Lung microvascular endothelial cell (primary cell): ENCODE measurements around the gene IRX1. TPM values are rescaled to one million over a fixed set of nuclear protein-coding genes. Genes with fewer than 3 reads are reported as not detected.

Source experiments
- DNase-seq, 2 donors: peaks; one replicate each; pipeline versions ENCODE4 v3.0.0 to v3.0.0-alpha.2; 2010; ENCODE audit warnings: low read depth in 2 of 2
- total RNA-seq: library from RNA; depleted of rRNA; stranded (reverse); fragments of >200 nt; gene quantifications from 2 replicates; pipeline ENCODE4 v1.2.1, GENCODE V29; 2014

IRX1 gene
- under 0.01 TPM in 1 of 2 replicates, not detected in the other for total RNA-seq

DNA sequence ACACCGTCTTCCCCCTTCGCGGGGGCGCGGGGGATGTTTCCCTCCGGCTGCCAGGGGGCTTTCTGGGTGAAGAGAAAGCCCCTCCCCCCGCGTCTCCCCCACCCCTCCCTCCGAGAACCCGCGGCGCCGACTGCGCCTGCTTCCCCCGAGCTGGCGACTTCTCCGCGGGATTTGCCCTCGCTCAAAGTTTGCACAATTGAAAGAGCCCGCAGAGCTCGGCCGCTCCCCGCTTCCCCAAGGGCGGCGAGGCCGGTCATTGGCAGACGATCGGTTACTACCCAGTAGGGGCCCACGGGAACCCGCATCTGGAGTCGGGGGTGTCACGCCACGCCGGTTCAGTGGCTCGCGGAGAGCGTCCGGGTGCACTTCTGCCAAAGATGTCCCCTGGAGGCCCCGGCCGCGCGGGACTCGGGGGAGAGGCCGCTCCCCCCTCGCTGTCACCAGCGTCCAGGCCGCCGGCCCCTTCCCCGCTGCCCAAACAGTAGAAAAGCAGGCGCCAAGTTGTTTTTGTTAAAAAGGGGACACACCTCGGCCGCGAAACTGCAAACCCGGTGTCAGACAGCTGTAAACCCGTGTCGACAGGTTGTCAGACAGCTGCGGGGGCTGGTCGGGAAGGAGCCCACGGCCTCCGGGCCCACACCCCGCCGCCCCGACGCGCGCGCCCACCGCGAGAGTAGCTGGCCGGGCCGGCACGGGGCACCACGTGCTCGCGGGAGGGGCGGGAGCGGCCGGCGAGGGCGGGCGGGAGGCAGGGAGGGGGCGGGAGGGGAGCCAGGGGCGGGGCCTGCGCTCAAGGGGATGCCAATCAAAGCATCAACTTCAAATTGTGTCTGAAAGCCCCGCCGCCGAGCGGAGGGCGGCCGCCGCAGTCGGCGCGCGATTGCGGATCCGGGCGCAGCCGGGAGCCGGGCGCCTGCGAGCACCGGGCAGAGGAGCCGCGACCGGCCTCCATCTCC is at the start of gene IRX1:
TSS of gene IRX1 (plus strand) at position 827 of the 956 bp plus-strand sequence. CDS start 274 bp downstream, outside the sequence.
- DNase-seq = no peak

- DNase-seq = no peak
These were observed 49.6 kb upstream of the IRX1 start for GRCh38 chr5:3546028-3546427.

GRCh38 chr5:3564116-3564515 is 31.5 kb upstream of the IRX1 start:
- no peak for DNase-seq

DNA sequence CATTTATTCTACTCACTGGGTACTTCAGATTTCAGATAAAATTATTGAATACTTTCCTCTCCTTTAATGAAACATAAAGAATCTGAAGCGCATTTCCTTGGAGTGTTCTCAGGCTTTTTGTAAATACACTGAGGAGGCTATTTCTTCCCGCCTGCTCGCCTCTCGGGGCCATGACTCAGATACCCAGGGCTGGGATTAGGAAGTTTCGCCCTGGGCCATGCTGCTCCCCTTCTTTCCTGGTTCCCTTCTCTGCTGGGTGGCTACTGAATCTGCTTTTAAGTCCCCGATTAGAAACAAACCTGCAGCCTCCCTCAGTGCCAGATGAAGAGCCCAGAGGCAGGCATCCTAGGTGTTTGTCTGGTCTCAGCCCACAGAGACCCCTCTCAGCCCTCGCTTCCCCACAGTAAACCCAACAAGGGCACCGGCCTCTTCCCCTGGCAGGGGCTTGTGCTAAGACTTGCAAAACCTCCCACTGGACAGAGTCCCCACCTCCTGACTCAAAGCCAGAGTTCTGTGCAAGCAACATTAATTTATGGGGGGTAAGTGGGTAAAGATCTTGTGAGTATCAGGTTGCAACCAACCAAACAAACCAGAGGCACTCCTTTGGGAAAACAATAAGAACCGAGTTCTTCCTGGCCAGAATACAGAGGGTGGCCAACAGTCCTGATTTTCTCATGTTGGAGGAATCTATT is 30.7 kb upstream of the IRX1 start:
- DNase-seq = no peak

- no peak for DNase-seq
These were observed 10.7 kb upstream of the IRX1 start for GRCh38 chr5:3584724-3585531.

DNA sequence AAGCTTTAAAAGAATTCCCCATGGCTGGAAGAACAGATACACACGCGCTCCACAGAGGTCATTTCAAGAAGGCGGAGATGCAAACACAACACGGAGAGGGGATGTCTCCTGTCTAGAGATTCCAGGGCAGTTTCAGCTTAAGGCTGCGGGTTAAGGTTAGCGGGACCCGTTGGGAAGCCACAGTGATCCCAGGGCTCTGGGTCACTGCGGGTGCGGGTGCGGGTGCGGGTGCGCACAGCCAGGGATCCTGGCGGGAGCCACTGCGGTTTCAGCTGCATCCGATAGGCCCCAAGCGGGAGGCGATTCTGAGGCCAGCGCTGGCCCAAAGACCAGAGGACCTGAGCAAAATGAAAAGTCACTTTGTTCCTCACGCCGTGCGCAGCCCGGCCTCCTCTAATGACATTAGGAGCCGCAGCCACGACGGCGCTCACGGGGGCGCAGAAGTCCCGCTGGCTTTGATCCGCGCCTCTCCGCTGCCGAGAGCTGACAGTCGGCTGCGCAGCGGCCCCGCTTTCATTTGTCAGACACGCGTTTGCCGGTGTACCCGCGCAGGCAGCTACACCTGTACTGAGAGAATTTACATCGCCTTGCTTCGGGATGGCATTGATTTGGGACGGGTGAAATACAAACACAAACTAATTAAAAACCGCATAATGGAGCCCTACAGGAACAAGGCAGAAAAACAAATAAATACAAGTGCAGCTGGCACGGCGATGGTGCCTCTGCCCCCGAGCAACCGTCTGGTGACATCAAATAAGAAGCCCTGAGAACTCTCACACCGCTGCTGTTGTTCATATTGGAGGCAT is 5.3 kb upstream of the IRX1 start:
- no peak for DNase-seq

DNA sequence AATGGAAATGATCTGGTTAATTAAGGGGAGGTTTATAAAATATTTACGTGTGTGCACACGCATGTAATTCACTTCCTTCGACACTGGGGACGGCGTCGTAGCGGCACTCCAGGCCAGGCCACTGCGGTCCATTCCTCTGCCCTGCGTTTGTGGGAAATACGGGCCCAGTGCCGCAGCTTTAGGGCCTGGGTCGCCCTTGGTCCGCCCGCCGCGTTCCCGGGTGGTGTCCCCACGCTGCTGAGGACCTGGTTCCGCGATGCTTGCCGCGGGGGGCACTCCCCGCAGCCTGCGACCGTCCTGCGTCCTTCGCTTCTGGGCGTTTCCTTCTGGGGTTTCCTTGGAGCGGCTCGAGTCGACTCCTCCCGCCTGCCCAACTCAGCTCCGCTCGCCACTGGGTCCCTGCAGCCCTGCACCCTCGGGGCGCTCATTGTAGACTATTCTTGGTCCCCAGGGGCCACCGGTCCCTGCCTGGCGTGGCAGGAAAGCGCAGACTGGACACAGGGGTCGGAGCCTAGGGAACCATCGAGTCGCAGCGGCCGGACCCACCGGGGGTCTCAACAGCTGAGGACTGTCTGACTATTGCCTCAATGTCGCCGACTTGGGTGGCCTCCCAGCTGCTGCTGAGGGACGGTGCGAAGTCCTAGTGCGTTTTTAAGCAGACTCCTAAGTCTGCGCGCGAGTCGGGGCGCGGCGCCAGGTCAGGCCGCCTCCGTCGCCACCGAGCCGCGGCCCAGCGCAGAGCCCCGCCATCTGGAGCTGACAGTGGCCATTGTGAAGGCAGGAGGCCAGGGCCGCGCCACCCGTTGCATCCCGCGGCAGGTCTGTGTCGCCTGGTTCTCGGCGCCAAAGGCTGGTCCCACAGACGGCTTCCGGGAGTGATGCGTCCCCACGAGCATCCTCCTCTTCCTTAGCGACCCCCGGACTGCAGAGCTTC is 4.4 kb upstream of the IRX1 start:
- no peak for DNase-seq

GRCh38 chr5:3592298-3592697 is 3.3 kb upstream of the IRX1 start:
- no peak for DNase-seq

DNA sequence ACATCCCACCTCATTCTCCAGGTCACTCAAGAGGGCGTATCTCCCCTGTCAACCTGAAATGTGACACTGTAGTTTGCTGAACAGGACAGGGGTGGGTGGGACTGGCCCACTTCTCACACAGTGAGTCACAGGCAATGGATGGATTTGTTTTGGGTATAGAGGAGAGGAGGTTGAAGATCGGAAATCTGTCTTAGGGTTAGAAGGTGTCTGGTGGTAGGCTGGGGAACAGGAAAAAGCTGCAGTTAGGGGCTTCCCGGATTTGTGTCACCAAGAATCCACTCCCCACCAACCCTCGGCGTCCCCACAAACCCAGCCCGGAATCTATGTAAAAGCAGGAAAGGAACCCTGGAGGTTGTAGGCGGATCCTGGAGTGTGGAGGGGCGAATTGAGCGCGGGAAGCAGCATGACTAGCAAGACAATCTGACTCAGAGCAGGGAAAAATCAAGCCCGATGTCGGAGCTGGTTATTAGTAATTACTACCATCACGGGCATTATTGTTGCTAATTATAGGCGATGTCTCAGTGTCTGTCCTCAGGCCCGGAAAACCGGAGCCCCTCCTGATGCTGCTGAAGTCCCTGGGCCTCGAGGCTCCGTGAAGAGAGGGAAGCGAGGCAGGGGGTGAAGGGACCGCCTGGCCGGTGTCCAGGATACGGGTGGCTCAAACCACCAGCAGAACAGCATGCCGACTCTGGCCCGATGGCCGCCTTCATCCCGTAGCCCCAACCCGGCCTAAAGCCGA is 1.7 kb upstream of the IRX1 start:
- DNase-seq = no peak

GRCh38 chr5:3594510-3595005 is 1.1 kb upstream of the IRX1 start:
- no peak for DNase-seq

DNA sequence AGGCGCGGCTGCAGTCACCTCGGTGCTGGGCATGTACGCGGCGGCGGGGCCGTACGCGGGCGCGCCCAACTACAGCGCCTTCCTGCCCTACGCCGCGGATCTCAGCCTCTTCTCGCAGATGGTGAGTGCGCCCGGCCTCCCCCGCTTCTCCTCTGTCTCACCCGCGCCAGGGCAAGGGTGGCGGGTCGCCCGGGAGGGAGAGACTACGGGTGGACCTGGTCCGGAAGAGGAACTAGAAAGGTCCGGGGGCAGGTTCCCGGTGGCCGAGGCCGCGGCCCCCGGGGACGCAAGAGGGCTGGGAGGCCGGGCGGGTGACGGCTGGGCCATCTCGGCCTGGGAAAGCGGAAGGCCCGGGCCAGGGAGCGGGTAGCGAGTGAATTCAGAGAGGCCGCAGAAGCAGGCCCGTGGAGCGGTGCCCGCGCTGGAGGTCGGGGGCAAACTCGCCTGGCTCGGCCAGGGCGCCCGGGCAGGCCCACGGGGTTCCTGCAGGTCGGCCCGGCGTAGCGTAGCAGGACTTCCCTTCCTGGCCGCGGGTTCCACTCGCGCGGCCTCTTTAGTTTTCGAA is 711 bp downstream of the IRX1 start:
- no peak for DNase-seq

- DNase-seq = no peak
These were observed 1.2 kb downstream of the IRX1 start for GRCh38 chr5:3596857-3597166.

DNA sequence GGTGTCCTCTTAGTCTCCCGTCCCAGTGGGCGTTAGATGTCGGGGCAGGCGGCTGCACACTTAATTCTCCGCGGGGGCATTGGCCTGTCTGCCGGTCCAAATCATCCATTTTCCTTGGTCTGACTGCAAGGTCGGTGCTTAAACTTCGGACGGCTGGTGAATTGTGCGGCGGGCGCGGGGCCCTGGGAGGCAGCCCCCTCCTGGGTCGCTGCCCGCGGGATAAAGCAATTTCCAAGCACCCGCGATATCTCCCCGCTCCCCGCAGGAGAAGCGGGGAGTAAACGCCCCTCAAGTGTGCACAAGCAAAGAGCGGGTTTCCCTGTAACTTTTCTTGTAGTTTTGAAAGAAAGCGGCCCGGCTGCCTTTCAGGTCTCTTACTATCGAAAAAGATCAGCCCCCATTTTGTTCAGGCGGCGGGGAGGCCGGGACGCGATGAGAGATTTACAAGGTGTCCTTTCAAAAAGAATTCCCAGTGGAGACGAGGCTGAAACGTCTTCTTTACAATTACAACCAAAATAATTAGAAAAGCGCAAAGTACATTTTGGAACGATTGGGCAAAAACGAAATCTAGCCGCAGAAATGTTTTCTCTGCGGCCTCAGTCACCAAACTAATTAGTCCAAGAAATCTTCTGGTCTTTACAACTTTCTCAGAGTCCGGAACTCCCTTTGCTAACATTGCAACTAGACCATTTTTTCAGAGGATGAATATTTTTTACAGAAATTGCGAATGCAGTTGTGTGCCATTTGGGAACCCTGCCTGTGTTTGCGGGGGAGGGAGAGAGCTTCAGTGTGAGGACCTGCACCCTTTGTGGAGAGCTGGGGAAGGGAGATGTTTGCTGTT is 1.8 kb downstream of the IRX1 start:
- DNase-seq = no peak

GRCh38 chr5:3598207-3598606 is 2.6 kb downstream of the IRX1 start:
- DNase-seq = no peak

DNA sequence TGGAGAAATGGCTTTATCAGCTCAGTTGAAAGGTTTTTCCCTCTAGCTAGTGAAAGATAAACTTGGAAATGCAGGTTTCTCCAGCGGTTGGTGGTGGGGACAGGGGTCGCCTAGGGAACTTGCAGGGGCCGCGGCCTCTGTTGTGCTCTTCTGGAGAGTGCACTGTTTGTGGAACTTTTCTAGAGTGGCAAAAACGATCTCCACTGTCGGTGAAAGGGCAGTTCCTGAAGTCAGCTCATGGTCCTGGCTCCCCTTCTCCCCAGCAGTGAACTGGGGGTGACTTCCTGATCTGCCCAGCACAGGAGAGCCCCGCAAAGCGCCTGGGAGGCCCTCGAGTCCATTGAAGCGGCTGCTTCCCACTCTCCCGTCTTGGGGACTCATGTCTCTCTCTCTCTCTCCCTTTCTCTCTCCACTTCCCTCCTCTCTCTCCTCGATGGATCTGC is 3.2 kb downstream of the IRX1 start:
- no peak for DNase-seq

GRCh38 chr5:3599226-3600105 is 3.8 kb downstream of the IRX1 start:
- DNase-seq = no peak
